GM12865 (cell line): ENCODE data around the gene EFCAB5.
"Not testable (repeated sequence)": the region's sequence is repeated elsewhere in the genome, so short reads cannot be mapped to it uniquely, and the experiment has no call there.

Experiments
- DNase-seq: peaks from one replicate; pipeline ENCODE4 v3.0.0; 2010; ENCODE audit warnings: low read depth
- H3K4me3 ChIP-seq: 2 replicates; pipeline ENCODE4 v1.5.1; 2011; ENCODE audit warnings: mild to moderate bottlenecking, low read depth, low read length, control low read depth
- CTCF ChIP-seq: IDR thresholded peaks from 2 replicates; pipeline ENCODE4 v1.5.1; 2011; ENCODE audit warnings: low read length, control low read depth, low read depth, inconsistent platforms; ENCODE audit not compliant: insufficient read depth; ENCODE audit errors: missing control alignments

Gene EFCAB5

GRCh38 chr17:29936724-29937123, 4.7 kb upstream of the EFCAB5 start:
- H3K4me3 ChIP-seq: no peak overlapping the region
- TF ChIP-seq CTCF: no peak
- DNase-seq: no peak

GRCh38 chr17:29945281-29945680, 3.8 kb downstream of the EFCAB5 start:
- no peak for DNase-seq
- TF ChIP-seq CTCF: no peak
- H3K4me3 ChIP-seq: no peak overlapping the region

GRCh38 chr17:29948448-29949215, 7.2 kb downstream of the EFCAB5 start:
- DNase-seq: no peak
- no peak overlapping the region for H3K4me3 ChIP-seq
- TF ChIP-seq CTCF: no peak

GRCh38 chr17:29949696-29950095, 8.3 kb downstream of the EFCAB5 start:
- no peak for TF ChIP-seq CTCF
- no peak overlapping the region for H3K4me3 ChIP-seq
- no peak for DNase-seq

GRCh38 chr17:29954405-29954804, 13.0 kb downstream of the EFCAB5 start:
- DNase-seq: no peak
- H3K4me3 ChIP-seq: no peak overlapping the region
- TF ChIP-seq CTCF: peak; percentile 1

- DNase-seq: no peak
- H3K4me3 ChIP-seq: no peak overlapping the region
- TF ChIP-seq CTCF: no peak
Observed at GRCh38 chr17:29956225-29956624, 14.8 kb downstream of the EFCAB5 start.

GRCh38 chr17:29957488-29957887, 16.1 kb downstream of the EFCAB5 start:
- H3K4me3 ChIP-seq, DNase-seq: not testable (repeated sequence)
